Ovary (tissue), 3 donors: ENCODE measurements around the gene EPB41L1.

Experiments
- EP300 ChIP-seq: sonication (generic); formaldehyde crosslinking; IDR thresholded peaks from one replicate; pipeline ENCODE4 v1.6.1; 2017; ENCODE audit warnings: antibody characterized with exemption
- POLR2A ChIP-seq: fragments of 450-650 bp; IDR thresholded peaks from one replicate; pipeline ENCODE4 v1.6.1; 2017; ENCODE audit warnings: antibody characterized with exemption, mild to moderate bottlenecking, moderate library complexity
- TF ChIP-seq, protein P1 (sequence below), 3 donors: fragments of 450-650 bp in 2 of 3; fragments of 200-600 bp in 1 of 3; IDR thresholded peaks; one replicate each; pipeline versions ENCODE4 v1.5.1 to v1.8.0; 2016 to 2022; ENCODE audit warnings: antibody characterized with exemption in 3 of 3, mild to moderate bottlenecking in 1 of 3
- donor health status: DM: no; HTN: no; CAD: no.

GRCh38 chr20:36210436-36211021 lies 56.0 kb downstream of the EPB41L1 start:
- TF ChIP-seq POLR2A, result no peak
- TF ChIP-seq, protein P1, sequence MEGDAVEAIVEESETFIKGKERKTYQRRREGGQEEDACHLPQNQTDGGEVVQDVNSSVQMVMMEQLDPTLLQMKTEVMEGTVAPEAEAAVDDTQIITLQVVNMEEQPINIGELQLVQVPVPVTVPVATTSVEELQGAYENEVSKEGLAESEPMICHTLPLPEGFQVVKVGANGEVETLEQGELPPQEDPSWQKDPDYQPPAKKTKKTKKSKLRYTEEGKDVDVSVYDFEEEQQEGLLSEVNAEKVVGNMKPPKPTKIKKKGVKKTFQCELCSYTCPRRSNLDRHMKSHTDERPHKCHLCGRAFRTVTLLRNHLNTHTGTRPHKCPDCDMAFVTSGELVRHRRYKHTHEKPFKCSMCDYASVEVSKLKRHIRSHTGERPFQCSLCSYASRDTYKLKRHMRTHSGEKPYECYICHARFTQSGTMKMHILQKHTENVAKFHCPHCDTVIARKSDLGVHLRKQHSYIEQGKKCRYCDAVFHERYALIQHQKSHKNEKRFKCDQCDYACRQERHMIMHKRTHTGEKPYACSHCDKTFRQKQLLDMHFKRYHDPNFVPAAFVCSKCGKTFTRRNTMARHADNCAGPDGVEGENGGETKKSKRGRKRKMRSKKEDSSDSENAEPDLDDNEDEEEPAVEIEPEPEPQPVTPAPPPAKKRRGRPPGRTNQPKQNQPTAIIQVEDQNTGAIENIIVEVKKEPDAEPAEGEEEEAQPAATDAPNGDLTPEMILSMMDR (IDR thresholded peaks at IDR 0.05), result no peak
- no peak for TF ChIP-seq EP300
